ENCODE measurements around the gene IFNLR1.
"Not testable (repeated sequence)": the region's sequence is repeated elsewhere in the genome, so short reads cannot be mapped to it uniquely, and the experiment has no call there.

The IFNLR1 gene

DNA sequence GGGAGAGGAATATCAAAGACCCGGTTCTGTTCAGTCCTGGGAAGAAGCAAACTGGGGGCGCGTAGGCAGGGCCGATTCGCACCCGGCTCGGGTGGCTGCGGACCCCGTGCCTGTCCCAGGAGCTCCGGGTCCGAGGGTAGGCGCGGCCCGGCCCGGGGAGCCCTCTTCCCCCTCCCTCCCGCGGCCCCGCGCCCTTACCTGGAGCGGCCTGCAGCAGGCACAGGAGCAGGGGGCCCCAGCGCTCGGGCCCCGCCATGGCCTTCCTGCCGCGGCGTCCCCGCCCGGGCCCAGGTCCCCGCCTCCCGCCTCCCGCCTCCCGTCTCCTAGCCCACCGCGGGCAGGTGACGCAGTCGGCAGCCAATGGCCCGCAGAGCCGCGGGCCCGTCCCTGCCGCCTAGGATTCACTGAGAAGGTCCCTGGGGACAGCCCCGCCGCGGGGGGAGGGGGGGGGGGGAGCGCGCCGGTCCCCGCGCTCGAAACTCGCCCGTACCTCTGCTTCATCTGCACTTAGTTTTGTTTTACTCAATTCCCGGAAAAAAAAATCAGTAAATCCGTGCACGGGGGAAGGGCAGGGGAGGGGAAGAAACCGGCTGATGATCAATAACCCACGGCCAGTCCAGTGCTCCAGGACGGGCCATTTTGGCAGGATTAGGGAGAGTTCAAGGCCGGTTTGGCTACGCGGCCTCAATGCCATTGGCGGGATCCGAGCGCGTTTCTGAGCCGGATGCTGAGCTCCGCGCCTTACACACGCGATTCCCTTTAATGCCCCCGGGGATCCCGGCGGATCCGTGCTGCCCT is at the start of gene IFNLR1:
Gene IFNLR1, minus strand, starts transcription at position 297 of the 798 bp plus-strand sequence. Its CDS starts 41 bp downstream, at position 256.
- no peak for DNase-seq

DNA sequence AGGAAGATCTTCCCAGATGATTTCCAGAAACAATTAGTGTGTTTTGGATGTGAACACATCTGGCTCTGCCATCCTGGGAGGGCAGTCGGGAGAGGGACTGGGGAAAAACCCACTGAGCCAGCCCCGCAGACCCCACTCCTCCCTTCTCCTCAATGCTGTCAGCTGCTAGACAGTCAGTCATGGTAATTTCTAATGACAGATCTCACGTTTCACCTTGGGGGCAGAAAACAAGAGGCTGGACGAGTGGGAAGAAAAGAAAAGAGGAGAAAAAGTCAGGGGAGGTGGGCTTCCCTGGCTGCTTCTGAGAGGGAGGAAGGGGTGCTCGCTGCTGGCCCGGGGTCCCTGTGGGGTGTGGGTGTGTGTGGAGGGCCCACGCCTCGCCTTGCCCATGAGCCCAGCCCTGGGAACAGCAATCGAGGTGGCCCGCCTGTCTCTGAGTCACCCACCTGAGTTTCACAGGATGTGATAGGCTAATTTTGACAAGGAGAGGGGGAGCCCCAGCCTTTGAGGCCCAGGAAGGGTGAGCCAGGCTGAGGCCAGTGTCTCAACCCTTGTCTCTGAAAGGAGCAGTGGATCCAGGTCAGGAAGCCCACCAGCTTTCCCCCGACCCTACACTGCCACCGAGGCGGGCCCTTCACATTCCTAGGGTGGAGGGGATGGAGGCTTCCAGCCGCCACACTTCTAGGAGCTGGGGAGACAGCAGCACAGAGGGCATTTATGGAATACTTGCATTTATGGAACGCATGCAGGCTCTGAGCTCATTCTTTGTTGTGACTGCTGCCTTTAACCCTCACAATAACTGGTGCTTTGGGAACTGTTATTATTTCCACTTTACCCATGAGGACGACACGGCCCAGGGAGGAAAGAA is 49.1 kb upstream of the IFNLR1 start:
- no peak for DNase-seq

DNA sequence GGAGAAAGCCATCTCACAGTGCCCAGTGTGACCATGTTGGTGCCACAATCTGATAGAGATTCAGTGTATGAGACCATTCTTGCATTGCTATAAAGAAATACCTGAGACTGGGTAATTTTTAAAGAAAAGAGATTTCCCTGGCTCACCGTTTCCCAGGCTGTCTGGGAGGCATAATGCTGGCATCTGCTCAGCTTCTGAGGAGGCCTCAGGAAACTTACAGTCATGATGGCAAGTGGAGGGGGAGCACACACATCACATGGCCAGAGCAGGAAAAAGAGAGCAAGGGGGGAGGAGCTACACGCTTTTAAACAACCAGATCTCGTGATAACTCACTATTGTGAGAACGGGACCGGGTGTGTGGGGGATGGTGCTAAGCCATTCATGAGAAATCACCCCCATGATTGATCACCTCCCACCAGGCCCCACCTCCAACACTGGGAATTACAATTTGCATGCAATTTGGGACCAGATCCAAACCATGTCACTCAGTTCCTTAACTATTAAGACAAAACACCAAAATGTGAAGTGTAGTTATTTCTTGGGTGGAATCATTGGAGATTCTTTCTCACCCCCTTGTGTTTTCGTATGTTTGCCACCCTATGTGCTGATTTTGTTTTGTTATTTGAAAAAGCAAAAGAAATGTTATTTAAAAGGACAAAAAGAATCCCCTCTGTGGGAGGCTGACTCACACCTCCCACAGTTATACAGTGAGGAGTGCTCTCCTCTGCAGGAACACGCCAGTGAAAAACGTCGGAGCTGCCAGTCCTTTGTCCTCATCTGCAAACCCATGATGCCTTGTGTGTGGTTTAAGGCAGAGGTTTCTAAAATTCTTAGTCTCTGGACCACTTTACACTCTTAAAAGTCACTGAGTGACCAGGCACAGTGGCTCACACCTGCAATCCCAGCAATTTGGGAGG is 46.9 kb upstream of the IFNLR1 start:
- no peak for DNase-seq

DNA sequence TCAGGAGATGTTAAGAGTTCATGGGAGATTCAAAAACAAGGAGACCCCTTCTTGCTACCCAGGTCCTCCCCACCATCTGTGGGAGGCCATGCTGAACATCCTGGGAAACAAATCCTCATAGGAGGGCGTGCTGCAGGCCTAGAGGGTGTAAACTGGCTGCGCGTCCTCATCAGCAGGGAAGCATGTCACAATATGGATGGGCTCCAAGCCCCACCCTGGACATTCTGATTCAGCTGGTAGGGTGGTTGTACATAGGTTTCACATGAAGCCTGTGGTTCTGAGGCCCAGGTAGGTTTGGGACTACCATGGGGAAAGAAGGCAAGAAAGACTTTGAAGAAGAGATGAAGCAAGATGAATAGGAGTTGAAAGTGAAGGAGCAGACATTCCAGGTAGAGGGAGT is 44.6 kb upstream of the IFNLR1 start:
- no peak for DNase-seq

DNA sequence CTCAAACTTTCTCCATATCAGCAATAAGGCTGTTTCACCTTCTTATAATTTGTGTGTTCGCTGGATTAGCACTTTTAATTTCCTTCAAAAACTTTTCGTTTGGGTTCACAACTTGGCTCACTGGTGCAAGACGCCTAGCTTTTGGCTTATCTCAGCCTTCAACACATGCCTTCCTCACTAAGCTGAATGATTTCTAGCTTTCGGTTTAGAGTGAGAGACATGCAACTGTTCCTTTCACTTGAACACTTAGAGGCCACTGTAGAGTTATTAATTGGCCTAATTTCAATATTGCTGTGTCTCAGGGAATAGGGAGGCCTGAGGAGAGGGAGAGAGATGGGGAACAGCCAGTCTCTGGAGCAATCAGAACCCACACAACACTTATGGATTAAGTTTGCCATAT is 41.2 kb upstream of the IFNLR1 start:
- no peak for DNase-seq

DNA sequence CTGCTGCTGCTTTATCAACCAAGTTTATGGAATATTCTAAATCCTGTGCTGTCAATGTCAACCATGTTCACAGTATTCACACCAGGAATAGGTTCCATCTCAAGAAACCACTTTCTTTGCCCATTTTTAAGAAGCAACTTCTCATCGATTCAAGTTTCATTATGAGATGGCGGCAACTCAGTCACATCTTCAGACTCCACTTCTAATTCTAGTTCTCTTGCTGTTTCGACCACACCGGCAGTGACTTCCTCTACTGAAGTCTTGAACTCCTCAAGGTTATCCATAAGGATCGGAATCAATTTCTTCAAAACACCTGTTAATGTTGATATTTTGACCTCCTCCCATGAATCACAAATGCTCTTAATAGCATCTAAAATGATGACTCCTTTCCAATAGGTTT is 39.7 kb upstream of the IFNLR1 start:
- DNase-seq: no peak

DNA sequence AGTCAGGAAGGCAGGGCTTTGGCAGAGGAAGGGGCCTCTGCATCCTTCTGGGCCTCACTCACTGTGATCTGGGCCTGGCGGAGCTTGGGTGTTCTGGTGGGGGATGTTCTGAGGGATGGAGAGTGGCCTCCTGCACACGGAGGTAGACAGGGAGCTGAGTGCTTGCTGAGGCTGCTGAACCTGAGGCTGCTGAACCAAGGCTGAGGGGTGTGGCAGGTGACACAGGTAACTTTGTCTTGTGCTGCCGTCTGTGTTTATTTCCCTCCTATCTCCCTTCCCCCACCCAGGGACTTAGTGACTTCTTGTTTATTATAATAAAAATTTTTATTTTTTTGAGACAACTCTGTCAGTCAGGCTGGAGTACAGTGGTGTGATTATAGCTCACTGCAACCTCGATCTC is 37.7 kb upstream of the IFNLR1 start:
- no peak for DNase-seq

DNA sequence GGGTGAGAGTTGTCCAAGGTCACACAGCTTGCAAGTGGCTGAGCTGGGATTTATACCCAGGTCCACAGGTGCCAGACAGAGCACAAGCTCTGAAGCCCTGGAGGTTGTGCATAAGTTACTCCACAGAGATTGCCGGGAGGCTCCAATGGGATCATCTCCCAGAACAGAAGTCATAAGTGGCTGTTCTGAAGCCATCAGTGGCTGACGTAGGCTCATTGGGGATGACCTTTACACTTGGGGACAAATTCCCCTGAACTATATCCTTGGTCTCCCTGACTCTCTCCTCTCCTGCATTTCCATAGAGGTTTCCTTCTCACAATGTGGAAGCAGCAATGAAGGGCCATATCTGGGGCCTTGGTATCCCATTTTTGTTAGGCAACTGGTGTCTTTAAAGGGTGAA is 37.0 kb upstream of the IFNLR1 start:
- DNase-seq: no peak

DNA sequence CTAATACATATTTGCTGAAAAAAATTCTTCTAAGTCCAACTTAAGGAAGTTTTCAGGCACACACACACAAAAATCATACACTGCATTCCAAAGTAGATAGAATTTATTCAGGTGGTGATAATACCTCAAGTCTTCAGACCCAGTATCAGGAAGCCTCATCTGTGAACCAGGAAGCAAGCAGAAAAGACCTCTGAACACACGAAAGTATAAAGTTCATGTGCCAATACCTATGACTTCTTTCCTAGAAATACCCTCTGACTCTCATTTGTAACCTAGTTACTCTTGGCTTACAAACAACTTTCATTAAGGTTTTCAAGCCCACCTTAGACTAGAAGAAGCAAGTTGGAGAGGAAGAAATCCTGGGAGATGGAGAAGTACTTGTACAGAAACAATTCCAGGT is 35.7 kb upstream of the IFNLR1 start:
- DNase-seq: no peak

DNA sequence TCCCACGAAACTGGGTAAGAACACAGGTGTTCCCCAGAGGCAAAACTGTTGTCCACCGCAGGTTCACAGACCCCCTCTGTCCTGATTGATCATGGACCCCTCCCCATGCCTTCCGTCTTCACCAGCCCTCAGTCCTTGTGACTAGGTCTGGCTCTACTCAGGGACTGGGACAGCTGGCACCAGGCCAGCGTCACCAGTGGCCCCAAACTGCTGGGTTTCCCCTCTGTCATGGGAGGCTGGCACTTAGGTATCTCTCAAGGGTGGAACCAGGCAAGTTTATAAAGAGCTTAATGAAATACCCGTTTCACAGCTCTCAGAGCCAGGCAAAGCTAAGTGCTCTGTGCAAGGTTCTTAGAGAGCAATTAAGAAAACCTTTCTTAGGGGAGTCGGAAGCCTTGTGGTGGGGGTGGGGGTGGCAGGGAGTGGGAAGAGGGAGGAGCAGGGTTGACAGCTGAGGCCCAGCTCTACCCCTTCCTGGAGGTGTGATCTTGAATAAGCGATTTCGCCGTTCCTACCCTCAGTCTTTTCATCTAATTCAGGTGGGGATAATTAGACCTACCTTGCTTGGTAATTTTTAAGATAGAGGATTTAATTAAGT is 35.0 kb upstream of the IFNLR1 start:
- DNase-seq: no peak

DNA sequence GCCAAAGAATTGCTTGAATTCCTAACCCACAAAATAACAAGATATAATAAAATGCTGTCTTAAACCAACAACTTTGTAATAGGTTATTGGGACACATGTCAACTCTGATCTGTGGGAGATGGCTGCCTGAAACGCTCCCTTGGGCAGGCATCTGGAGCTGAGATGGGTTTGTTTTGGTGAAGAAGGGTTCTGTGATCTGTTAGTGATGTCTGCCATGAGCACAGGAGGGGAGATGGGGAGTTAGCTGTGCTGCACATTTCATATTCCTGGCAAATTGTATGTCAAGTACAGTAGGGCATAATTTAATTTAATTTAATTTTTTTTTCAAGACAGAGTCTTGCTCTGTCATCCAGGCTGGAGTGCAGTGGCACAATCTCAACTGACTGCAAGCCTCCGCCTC is 34.2 kb upstream of the IFNLR1 start:
- DNase-seq: no peak

DNA sequence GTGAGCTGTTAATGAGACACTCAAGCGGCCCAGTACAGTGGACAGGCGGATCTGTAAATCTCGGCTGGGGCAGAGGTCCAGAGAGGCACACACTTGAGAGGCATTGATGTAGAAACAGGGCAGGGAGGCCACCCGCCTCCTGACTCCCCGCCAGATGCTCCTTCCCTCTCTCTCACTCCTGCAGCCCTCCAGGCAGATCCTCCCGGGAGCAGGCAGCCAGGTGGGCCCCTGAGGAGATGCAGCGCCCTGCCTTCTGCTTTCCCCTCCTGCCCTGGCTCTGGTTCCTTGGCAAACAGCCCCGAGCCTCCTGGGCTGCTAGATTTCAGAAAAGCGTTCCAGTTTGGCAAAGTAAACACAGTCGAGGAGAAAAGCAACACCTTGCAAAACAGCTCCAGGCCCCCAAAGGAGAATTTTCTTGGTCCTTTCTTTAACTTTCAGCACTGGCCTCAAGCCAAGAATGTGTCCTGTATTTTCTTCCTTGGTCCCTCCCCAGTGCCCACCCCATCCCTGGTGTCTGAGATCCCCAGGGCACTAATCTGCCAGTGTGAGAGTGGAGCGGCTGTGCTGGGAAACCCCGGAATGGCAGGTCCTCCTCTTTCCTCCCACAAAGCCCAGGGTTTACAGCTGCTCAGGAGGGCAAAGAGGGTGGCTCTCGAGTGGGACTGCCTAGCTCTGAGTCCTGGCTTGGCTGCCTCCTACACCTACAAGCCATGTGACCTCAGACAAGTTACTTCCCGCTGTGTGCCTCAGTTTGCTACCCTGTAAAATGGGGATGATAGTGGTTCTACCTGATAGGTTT is 29.4 kb upstream of the IFNLR1 start:
- no peak for DNase-seq

DNA sequence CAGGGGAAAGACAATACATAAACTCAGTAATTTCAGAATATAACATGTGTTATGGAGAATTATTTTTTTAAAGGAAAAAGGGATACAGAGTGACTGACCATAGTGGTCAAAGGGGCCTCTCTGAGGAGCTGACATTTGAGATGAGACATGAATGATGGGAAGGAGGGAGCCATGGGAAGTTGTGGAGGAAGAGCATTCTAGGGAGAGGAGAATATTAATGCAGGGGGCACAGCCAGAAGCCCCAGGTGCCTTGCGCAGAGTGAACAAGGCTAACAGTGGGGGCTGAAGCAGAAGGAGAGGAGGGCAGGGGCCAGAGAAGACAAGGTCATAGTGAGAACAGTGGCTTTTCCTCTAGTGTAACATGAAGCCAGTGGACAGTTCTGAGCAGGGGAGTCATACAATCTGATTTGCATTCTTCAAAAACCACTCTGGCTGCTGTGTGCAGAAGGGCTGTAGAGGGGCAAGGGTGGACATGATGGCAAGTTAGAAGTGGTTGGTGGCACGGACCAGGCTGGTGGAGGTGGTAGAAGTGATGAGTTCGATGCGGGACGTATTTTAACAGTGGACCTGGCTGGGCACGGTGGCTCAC is 28.2 kb upstream of the IFNLR1 start:
- no peak for DNase-seq

DNA sequence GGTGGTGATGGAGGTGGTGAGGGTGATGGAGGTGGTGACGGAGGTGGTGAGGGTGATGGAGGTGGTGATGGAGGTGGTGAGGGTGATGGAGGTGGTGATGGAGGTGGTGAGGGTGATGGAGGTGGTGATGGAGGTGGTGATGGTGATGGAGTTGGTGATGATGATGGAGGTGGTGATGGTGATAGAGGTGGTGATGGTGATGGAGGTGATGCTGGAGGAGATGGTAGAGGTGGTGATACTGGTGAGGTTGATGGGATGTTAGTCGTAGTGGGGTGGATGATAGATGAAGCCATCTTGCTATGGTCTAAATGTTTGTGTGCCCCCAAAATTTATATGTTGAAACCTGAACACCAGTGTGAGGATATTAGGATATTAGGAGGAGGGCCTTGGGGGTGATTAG is 25.3 kb upstream of the IFNLR1 start:
- DNase-seq: no peak

DNA sequence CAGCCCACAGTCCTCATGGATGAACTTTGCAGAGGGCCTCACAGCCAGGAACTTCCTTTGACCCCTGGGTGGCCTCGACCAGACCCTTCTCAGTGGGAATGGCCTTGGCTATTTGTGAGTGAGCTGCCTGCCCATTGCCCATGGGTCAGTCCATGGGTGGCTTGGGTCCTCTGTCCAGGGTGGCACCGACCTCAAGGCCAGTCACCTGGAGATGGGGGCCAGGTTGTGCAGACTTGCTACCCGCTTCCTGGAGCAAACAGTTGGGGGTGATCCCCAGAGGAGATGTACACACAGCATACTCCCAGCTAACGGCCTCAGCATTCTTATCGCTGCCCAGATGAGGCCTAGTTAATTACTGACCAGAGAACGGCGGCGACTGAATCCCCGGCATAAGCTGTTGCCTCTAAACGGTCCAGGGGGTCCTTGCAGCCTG is 23.1 kb upstream of the IFNLR1 start:
- no peak for DNase-seq

DNA sequence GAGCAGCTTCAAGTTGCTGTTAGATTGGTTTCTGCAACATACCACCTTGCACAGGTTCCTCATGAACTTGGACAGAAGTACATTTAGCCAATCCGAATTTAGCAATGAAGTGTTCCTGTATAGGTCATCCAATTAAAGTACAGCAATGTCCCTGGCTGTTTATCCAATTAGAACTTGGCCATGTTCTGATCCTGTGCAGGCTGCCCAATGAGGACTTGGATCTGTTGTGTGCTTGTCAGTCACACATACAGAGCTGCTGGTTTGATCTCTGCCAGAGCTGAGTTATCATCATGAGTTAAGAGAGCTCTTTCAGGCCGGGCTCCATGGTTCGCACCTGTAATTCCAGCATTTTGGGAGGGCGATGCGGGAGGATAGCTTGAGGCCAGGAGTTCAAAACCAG is 22.0 kb upstream of the IFNLR1 start:
- DNase-seq: no peak

DNA sequence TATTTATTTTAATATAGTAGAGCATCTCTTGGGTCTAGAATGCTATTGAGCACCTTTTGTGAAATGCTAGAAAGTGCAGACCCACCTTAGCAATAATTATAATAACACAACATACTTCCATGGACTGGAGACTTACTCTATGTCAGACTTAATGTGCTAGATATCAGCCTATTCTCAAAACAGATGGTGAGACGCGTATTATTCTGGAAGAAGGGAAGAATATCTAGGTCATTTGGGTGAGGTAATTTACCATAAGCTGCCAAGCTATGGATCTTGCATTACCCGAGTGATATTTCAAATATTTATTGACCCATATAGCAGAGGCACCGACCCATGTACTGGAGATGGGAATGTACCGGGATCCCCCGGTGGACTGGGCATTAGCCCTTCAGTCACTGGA is 20.6 kb upstream of the IFNLR1 start:
- DNase-seq: no peak

DNA sequence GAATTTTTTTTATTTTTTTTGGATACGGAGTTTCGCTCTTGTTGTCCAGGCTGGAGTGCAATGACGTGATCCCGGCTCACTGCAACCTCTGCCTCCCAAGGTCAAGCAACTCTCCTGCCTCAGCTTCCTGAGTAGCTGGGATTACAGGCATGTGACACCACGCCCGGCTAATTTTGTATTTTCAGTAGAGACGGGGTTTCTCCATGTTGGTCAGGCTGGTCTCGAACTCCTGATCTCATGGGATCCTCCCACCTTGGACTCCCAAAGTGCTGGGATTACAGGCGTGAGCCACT is 20.3 kb upstream of the IFNLR1 start:
- not testable (repeated sequence) for DNase-seq

DNA sequence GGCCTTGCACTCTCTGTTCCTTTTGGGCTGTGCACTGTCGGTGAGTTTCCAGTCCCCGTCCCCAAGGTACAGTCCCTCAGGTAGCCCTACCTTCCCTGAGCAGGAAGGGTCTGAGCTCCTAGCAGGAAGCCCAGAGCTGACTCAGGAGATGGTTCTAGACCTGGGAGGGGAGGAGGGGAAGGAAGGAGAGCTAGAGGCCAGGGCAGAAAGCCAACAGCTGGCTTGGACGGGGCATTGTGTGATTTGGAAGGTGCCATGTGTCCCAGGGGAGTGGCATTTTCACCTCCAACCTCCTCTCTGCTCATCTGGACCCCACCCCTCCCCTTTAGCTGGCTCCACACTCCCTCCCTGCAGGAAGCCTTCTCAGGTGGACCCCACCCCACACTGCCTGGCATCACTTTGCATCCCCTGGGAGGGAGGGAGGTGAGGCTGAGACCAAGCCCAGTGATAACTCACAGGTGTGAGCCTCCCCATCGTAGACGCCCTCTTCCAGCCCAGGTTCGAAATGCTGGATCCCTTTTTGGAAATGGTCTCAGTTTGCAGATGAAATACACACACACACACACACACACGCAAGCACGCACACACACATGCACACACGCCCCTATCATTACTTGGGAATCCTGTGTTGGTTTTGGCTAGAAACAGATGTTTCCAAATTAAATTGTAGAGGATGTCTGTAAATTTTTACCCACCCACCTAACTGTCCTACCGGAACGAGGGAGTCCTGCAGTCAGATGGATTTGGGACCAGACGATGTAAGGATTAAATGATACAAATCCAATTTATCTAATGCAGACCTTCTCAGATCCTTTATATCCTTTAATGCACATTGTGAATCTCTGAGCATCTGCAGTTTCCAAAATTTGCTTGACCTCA is 19.7 kb upstream of the IFNLR1 start:
- DNase-seq: no peak

DNA sequence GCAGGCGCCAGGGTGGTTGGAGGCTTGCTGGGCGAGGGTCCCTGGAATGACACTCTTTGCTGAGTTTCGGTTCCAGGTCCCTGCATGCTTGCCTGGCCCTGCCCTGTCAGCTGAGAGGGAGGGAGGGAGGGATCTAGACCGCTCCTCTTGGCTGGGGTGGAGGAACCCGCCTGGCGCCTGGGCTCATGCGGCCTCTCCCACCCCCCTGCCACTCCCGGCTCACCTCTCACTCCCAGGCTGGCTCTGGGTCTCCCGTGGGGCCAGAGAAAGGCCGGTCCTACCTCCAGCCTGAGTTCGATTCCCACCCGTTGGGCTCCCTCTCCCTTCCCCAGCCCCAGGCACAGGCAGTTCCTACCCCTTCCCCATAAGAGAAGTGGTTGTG is 19.0 kb upstream of the IFNLR1 start:
- no peak for DNase-seq
